ENCODE measurements around the gene EGLN1. TPM values are rescaled to one million over a fixed set of nuclear protein-coding genes. Genes with fewer than 3 reads are reported as not detected.

EGLN1 gene
- total RNA-seq, 1 donor from 2014 or later: 26.3 TPM

DNA sequence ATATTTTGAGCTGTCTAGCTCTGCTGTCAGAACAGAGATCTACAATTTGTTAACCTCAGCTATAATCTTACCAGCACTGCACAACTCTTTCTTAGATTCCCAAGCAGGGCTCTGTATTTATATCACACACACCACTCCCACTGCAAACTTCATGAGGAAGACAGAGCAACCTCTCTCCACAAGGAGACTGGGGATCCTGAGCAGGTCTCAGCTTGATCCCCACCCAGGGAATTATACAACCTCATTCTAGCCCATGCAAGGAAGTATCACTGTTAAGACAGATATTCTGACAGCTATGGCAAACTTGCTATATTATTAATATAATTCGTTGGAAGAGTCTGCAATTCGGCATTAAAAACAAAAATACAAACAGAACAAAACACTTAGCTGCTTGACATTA, 40.4 kb downstream of the EGLN1 start:
- no peak for TF ChIP-seq CTCF (IDR thresholded peaks at IDR 0.05)
- no peak for TF ChIP-seq POLR2AphosphoS5 (IDR thresholded peaks at IDR 0.05; ENCODE audit: insufficient read depth in 1 of 2, low read depth in 1 of 2)
- no peak for TF ChIP-seq POLR2A (IDR thresholded peaks at IDR 0.05)
- intact Hi-C loops (cut with DNase I): no loop called here
- no peak overlapping the region for H3K27ac ChIP-seq
- no peaks in the 10 kb centered on the region for H3K9me3 ChIP-seq
- H3K36me3 ChIP-seq: no peaks in the 10 kb centered on the region
- peaks cover 74% of the 10 kb centered on the region for H3K4me1 ChIP-seq
- no peak for DNase-seq (ENCODE audit: extremely low spot score in 2 of 2)
- no peaks in the 10 kb centered on the region for H3K27me3 ChIP-seq
- no peak overlapping the region for H3K4me3 ChIP-seq

DNA sequence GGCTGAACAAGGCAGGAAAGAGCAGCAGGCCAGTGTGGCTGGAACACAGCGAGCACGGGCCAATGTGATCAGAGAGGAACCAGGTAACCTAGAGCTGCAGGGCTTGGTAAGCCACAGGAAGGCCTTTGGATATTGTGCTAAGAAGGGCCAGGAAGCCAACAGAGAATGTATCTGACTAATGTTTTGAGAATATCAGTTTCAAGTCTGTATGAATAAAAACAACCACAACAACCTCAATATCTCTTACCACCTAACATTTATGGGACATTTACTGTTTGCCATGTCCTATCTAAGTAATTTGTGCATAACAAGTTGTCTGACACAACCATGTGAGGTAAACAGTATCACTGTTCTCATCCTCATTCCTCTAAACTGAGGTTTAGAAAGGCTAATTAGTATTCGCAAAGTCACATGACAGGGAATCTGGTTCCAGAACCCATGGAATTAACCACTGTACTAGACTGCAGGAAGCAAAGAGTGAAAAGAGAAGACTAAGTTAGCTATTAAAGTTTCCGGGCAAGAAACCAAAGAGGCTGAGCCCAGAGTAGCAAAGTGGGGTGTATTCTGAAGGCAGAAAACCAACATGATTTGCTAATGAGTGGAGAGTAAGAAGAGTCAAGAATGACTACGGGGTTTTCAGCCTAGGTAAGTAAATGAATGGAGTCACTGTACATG, 45.1 kb downstream of the EGLN1 start:
- Histone ChIP-seq H3K4me3 (no peak overlapping the region), H3K27ac (no peak overlapping the region), H3K9me3 (no peaks in the 10 kb centered on the region), H3K4me1 (peaks cover 40% of the 10 kb centered on the region), H3K27me3 (no peaks in the 10 kb centered on the region), H3K36me3 (no peaks in the 10 kb centered on the region)
- DNase-seq (ENCODE audit: extremely low spot score in 2 of 2): no peak
- intact Hi-C loops (cut with DNase I): no loop called here
- no peak for TF ChIP-seq POLR2A (IDR thresholded peaks at IDR 0.05)

DNA sequence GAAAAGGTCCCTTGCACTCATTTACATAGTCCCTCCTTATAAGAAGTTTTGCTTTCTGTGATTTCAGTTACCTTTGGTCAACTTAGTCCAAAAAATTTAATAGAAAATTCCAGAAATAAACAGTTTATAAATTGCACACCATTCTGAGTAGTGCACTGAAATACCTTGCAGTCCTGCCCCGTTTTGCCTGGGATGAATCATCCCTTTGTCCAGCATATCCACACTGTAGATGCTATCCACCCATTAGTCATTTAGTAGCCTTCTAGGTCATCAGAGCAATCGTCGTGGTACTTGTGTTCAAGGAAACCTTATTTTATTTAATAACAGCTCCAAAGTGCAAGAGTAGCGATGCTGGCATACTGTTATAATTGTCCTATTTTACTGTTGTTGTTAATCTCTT, 46.0 kb downstream of the EGLN1 start:
- TF ChIP-seq POLR2AphosphoS5 (IDR thresholded peaks at IDR 0.05; ENCODE audit: insufficient read depth in 1 of 2, low read depth in 1 of 2) (no peak), CTCF (IDR thresholded peaks at IDR 0.05) (no peak), POLR2A (IDR thresholded peaks at IDR 0.05) (no peak)
- DNase-seq (ENCODE audit: extremely low spot score in 2 of 2): no peak
- intact Hi-C loops (cut with DNase I): no loop called here

GRCh38 chr1:231374394-231374793, 47.7 kb downstream of the EGLN1 start:
- intact Hi-C loops (cut with DNase I): no loop called here
- no peaks in the 10 kb centered on the region for H3K9me3 ChIP-seq
- H3K4me3 ChIP-seq: no peak overlapping the region
- H3K27me3 ChIP-seq: no peaks in the 10 kb centered on the region
- no peak overlapping the region for H3K27ac ChIP-seq
- no peak for TF ChIP-seq CTCF (IDR thresholded peaks at IDR 0.05)
- TF ChIP-seq POLR2A (IDR thresholded peaks at IDR 0.05): no peak
- no peak for TF ChIP-seq POLR2AphosphoS5 (IDR thresholded peaks at IDR 0.05; ENCODE audit: insufficient read depth in 1 of 2, low read depth in 1 of 2)
- no peak for DNase-seq (ENCODE audit: extremely low spot score in 2 of 2)
- no peaks in the 10 kb centered on the region for H3K36me3 ChIP-seq
- peaks cover 26% of the 10 kb centered on the region for H3K4me1 ChIP-seq

More for the DNA sequence above, 46.0 kb downstream of the EGLN1 start:
- Histone ChIP-seq H3K4me1 (peaks cover 33% of the 10 kb centered on the region), H3K9me3 (no peaks in the 10 kb centered on the region), H3K36me3 (no peaks in the 10 kb centered on the region), H3K27ac (no peak overlapping the region), H3K27me3 (no peaks in the 10 kb centered on the region), H3K4me3 (no peak overlapping the region)

DNA sequence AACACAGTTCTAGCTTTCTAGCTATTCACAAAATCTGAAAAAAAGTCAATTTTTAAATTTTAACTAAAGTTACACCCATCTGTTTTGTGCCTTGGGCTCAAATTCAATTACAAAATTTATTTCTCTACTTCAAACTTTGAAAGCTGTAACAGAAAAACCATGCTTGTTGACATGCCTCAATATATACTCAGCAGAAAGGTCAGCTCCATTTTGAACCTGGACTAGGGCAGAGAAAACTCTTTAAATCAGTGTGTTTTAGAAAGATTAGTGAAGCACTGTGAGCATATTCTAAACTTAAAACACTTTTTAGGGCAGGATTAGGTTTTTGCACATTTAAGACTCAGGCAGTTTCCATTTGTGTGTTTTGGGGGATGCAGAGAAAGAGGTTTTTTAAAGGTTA, 49.6 kb downstream of the EGLN1 start:
- H3K27ac ChIP-seq: no peak overlapping the region
- DNase-seq (ENCODE audit: extremely low spot score in 2 of 2): no peak

More for the DNA sequence above, 49.6 kb downstream of the EGLN1 start:
- Histone ChIP-seq H3K4me3 (no peak overlapping the region), H3K27me3 (no peaks in the 10 kb centered on the region), H3K36me3 (no peaks in the 10 kb centered on the region), H3K9me3 (no peaks in the 10 kb centered on the region), H3K4me1 (peaks cover 16% of the 10 kb centered on the region)
- intact Hi-C loops (cut with DNase I): no loop called here
- TF ChIP-seq POLR2AphosphoS5 (IDR thresholded peaks at IDR 0.05; ENCODE audit: insufficient read depth in 1 of 2, low read depth in 1 of 2): no peak
- no peak for TF ChIP-seq CTCF (IDR thresholded peaks at IDR 0.05)
- no peak for TF ChIP-seq POLR2A (IDR thresholded peaks at IDR 0.05)
